NT2/D1 (cell line): ENCODE results near the gene SCD5.

ENCODE experiments used
- SUZ12 ChIP-seq: IDR thresholded peaks from 2 replicates; pipeline ENCODE4 v1.6.1; 2011; ENCODE audit not compliant: insufficient read length, insufficient read depth; ENCODE audit errors: extremely low read depth
- YY1 ChIP-seq: IDR thresholded peaks from 2 replicates; pipeline ENCODE4 v1.6.1; 2011; ENCODE audit not compliant: insufficient read length, insufficient read depth
- ZNF274 ChIP-seq: IDR thresholded peaks from 2 replicates; pipeline ENCODE4 v1.6.1; 2011; ENCODE audit warnings: mild to moderate bottlenecking, low read depth, low read length

GRCh38 chr4:82583897-82584587 lies 214.6 kb downstream of the SCD5 start:
- no peak for TF ChIP-seq ZNF274
- TF ChIP-seq YY1 = no peak
- no peak for TF ChIP-seq SUZ12
